ENCODE data around the gene LSM4.
"Not testable (repeated sequence)": the region's sequence is repeated elsewhere in the genome, so short reads cannot be mapped to it uniquely, and the experiment has no call there.

The LSM4 gene

DNA sequence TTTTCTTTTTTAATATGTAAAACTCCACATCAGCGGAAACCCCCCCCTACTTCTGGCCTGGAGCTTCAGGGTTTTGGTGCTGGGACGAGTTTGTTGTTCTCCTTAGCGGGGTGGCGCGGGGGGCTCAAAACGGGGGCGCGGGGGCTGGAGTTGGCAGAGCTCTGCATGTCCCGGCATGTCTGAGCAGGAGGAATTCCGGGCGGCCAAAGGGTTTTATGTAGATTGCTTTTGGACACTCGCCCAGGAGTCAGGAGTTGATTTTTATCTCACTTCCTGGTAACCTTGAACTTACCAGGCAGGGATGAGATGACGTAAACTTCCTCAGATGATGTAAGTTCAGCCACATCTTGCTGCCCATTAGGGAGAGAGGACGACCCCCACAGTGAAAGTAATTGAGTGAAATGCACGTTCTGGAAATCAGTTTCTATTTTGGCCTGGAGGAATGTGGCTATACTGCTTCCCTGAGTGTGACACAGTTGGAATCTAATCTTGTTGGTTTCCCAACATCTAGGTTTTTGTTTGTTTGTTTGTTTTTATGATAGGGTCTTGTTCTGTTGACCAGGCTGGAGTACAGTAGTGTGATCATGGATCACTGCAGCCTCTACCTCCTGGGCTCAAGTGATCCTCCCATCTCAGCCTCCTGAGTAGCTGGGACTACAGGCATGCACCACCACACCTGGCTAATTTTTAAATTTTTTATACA lies 42.1 kb upstream of the LSM4 start:
- no peaks in the 10 kb centered on the region for H3K36me3 ChIP-seq (ENCODE audit: low read length)
- no peak overlapping the region for H3K4me3 ChIP-seq (ENCODE audit: insufficient read depth, low read length, poor library complexity, severe bottlenecking)
- TF ChIP-seq EZH2phosphoT487 (conservative IDR thresholded peaks at IDR 0.05; ENCODE audit: low read length), result no peak
- TF ChIP-seq, protein P1, sequence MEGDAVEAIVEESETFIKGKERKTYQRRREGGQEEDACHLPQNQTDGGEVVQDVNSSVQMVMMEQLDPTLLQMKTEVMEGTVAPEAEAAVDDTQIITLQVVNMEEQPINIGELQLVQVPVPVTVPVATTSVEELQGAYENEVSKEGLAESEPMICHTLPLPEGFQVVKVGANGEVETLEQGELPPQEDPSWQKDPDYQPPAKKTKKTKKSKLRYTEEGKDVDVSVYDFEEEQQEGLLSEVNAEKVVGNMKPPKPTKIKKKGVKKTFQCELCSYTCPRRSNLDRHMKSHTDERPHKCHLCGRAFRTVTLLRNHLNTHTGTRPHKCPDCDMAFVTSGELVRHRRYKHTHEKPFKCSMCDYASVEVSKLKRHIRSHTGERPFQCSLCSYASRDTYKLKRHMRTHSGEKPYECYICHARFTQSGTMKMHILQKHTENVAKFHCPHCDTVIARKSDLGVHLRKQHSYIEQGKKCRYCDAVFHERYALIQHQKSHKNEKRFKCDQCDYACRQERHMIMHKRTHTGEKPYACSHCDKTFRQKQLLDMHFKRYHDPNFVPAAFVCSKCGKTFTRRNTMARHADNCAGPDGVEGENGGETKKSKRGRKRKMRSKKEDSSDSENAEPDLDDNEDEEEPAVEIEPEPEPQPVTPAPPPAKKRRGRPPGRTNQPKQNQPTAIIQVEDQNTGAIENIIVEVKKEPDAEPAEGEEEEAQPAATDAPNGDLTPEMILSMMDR (IDR thresholded peaks at IDR 0.05; ENCODE audit: insufficient read depth, low read length, poor library complexity, severe bottlenecking), result no peak
- H3K9ac ChIP-seq (ENCODE audit: low read length), result no peak overlapping the region
- no peak overlapping the region for H3K4me2 ChIP-seq (ENCODE audit: low read depth, low read length, poor library complexity, severe bottlenecking)
- H4K20me1 ChIP-seq (ENCODE audit: low read depth, low read length), result no peaks in the 10 kb centered on the region
- H3K9me2 ChIP-seq (replicated peaks; ENCODE audit: insufficient read depth, low read length), result no peaks in the 10 kb centered on the region
- no peak overlapping the region for H2AFZ ChIP-seq (ENCODE audit: low read depth, low read length, severe bottlenecking)
- no peaks in the 10 kb centered on the region for H3K27me3 ChIP-seq (ENCODE audit: low read length)
- H3K27ac ChIP-seq (ENCODE audit: low read depth, low read length), result no peak overlapping the region
- no peaks in the 10 kb centered on the region for H3K9me3 ChIP-seq (ENCODE audit: insufficient read depth, low read length)
- H3K79me2 ChIP-seq (ENCODE audit: insufficient read depth, low read length), result no peaks in the 10 kb centered on the region
- H3F3A ChIP-seq (ENCODE audit: insufficient read depth), result no peaks in the 10 kb centered on the region

DNA sequence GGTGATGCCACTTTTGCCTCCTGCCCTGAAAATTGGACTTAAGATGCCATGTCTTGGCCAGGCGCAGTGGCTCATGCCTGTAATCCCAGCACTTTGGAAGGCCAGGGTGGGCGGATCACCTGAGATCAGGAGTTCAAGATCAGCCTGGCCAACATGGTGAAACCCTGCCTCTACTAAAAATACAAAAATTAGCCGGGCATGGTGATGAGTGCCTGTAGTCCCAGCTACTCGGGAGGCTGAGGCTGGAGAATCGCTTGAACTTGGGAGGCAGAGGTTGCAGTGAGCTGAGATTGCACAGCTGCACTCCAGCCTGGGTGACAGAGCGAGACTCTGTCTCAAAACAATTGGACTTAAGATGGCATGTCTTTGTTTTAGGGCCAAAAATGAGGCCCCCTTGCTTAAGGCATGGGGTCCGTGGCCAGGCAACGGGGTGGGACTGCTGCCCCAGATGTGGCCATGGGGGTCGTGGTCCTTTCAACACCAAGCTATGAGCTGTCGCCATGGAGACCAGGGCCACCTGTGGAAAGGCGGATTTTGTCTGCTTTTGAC lies 41.5 kb upstream of the LSM4 start:
- H2AFZ ChIP-seq (ENCODE audit: low read depth, low read length, severe bottlenecking); H3K27me3 ChIP-seq (ENCODE audit: low read length); H3K27ac ChIP-seq (ENCODE audit: low read depth, low read length); H4K20me1 ChIP-seq (ENCODE audit: low read depth, low read length); H3K9me2 ChIP-seq (replicated peaks; ENCODE audit: insufficient read depth, low read length); H3K36me3 ChIP-seq (ENCODE audit: low read length); H3K79me2 ChIP-seq (ENCODE audit: insufficient read depth, low read length); H3K9me3 ChIP-seq (ENCODE audit: insufficient read depth, low read length); H3K9ac ChIP-seq (ENCODE audit: low read length); H3F3A ChIP-seq (ENCODE audit: insufficient read depth); H3K4me2 ChIP-seq (ENCODE audit: low read depth, low read length, poor library complexity, severe bottlenecking); H3K4me3 ChIP-seq (ENCODE audit: insufficient read depth, low read length, poor library complexity, severe bottlenecking): not testable (repeated sequence)

DNA sequence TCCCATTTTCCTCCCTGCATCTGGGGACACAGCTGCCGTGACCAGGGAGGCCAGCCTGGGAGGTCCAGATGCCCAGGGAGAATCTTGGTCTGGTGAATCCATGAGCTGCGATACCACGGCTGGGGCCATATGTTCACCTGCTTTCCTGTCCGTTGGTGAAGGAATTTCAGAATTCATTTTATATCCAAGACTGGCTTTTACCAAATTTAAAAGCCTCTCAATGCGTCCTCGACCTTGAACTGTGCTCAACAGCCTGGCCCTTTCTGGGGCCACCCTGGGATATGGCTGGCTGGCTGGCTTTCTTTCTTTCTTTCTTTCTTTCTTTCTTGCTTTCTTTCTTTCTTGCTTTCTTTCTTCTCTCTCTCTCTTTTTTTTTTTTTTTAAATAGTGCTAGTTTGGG lies 40.9 kb upstream of the LSM4 start:
- Histone ChIP-seq H3K79me2 (ENCODE audit: insufficient read depth, low read length) (no peaks in the 10 kb centered on the region), H3F3A (ENCODE audit: insufficient read depth) (no peaks in the 10 kb centered on the region), H3K27me3 (ENCODE audit: low read length) (no peaks in the 10 kb centered on the region), H3K9me2 (replicated peaks; ENCODE audit: insufficient read depth, low read length) (no peaks in the 10 kb centered on the region), H3K4me3 (ENCODE audit: insufficient read depth, low read length, poor library complexity, severe bottlenecking) (no peak overlapping the region), H3K9me3 (ENCODE audit: insufficient read depth, low read length) (no peaks in the 10 kb centered on the region), H4K20me1 (ENCODE audit: low read depth, low read length) (no peaks in the 10 kb centered on the region), H3K9ac (ENCODE audit: low read length) (no peak overlapping the region), H2AFZ (ENCODE audit: low read depth, low read length, severe bottlenecking) (no peak overlapping the region), H3K4me2 (ENCODE audit: low read depth, low read length, poor library complexity, severe bottlenecking) (no peak overlapping the region), H3K36me3 (ENCODE audit: low read length) (no peaks in the 10 kb centered on the region), H3K27ac (ENCODE audit: low read depth, low read length) (no peak overlapping the region)
- no peak for TF ChIP-seq EZH2phosphoT487 (conservative IDR thresholded peaks at IDR 0.05; ENCODE audit: low read length)
- TF ChIP-seq, protein P1 (IDR thresholded peaks at IDR 0.05; ENCODE audit: insufficient read depth, low read length, poor library complexity, severe bottlenecking), result no peak

DNA sequence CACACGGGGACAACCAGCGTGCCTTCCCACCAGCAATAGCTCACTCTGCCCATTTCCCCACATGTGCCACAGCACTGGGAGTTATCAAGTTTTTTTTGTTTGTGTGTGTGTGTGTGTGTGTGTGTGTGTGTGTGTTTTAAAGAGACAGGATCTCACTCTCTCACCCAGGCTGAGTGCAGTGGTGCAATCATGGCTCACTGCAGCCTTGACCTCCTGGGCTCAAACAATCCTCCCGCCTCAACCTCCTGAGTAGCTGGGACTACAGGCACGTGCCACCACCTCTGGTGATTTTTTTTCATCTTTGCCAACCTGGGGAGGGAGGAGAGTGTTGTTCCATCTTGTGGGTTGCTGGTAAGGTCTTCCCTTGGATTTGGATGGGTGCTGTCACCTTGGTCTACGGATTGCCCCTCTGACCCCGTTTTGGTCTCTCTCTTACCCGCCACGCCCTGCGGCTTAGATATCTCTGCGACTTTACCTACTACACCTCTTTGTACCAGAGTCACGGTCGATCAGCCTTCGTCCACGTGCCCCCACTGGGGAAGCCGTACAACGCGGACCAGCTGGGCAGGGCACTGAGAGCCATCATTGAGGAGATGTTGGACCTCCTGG lies 40.2 kb upstream of the LSM4 start:
- no peak overlapping the region for H2AFZ ChIP-seq (ENCODE audit: low read depth, low read length, severe bottlenecking)
- H3K27me3 ChIP-seq (ENCODE audit: low read length), result no peaks in the 10 kb centered on the region
- no peaks in the 10 kb centered on the region for H3K79me2 ChIP-seq (ENCODE audit: insufficient read depth, low read length)
- no peaks in the 10 kb centered on the region for H4K20me1 ChIP-seq (ENCODE audit: low read depth, low read length)
- H3K4me2 ChIP-seq (ENCODE audit: low read depth, low read length, poor library complexity, severe bottlenecking), result no peak overlapping the region
- H3K27ac ChIP-seq (ENCODE audit: low read depth, low read length), result no peak overlapping the region
- no peaks in the 10 kb centered on the region for H3K9me3 ChIP-seq (ENCODE audit: insufficient read depth, low read length)
- TF ChIP-seq, protein P1 (IDR thresholded peaks at IDR 0.05; ENCODE audit: insufficient read depth, low read length, poor library complexity, severe bottlenecking), result no peak
- no peak for TF ChIP-seq EZH2phosphoT487 (conservative IDR thresholded peaks at IDR 0.05; ENCODE audit: low read length)
- H3K36me3 ChIP-seq (ENCODE audit: low read length), result no peaks in the 10 kb centered on the region
- no peak overlapping the region for H3K4me3 ChIP-seq (ENCODE audit: insufficient read depth, low read length, poor library complexity, severe bottlenecking)
- no peaks in the 10 kb centered on the region for H3K9me2 ChIP-seq (replicated peaks; ENCODE audit: insufficient read depth, low read length)
- H3F3A ChIP-seq (ENCODE audit: insufficient read depth), result no peaks in the 10 kb centered on the region
- no peak overlapping the region for H3K9ac ChIP-seq (ENCODE audit: low read length)
